ENCODE results near the gene FSHR. TPM values are rescaled to one million over a fixed set of nuclear protein-coding genes. Genes with fewer than 3 reads are reported as not detected.

Gene FSHR
- total RNA-seq, 1 donor from 2014 or later: not detected

GRCh38 chr2:48971801-48972200 lies 182.5 kb downstream of the FSHR start:
- H3K36me3 Mint-ChIP-seq: no peaks in the 10 kb centered on the region
- no peak overlapping the region for H3K27ac Mint-ChIP-seq
- H3K27me3 Mint-ChIP-seq: peaks cover 4% of the 10 kb centered on the region
- no peak overlapping the region for H3K4me3 Mint-ChIP-seq
- no peaks in the 10 kb centered on the region for H3K4me1 Mint-ChIP-seq (ENCODE audit: unreplicated experiment)
- no peak for DNase-seq (ENCODE audit: extremely low spot score, unreplicated experiment)
- no peak for TF ChIP-seq CTCF (conservative IDR thresholded peaks at IDR 0.05)
- H3K9me3 Mint-ChIP-seq: no peaks in the 10 kb centered on the region

- Mint-ChIP-seq H3K4me3 (no peak overlapping the region), H3K9me3 (no peaks in the 10 kb centered on the region), H3K4me1 (ENCODE audit: unreplicated experiment) (no peaks in the 10 kb centered on the region), H3K27me3 (no peaks in the 10 kb centered on the region), H3K36me3 (no peaks in the 10 kb centered on the region), H3K27ac (no peak overlapping the region)
- TF ChIP-seq CTCF (conservative IDR thresholded peaks at IDR 0.05): no peak
- no peak for DNase-seq (ENCODE audit: extremely low spot score, unreplicated experiment)
Observed at GRCh38 chr2:48968011-48968410, 186.3 kb downstream of the FSHR start.

- Mint-ChIP-seq H3K27ac (no peak overlapping the region), H3K27me3 (no peaks in the 10 kb centered on the region), H3K4me3 (no peak overlapping the region), H3K36me3 (no peaks in the 10 kb centered on the region), H3K4me1 (ENCODE audit: unreplicated experiment) (no peaks in the 10 kb centered on the region), H3K9me3 (peaks cover 4% of the 10 kb centered on the region)
- TF ChIP-seq CTCF (conservative IDR thresholded peaks at IDR 0.05): no peak
- no peak for DNase-seq (ENCODE audit: extremely low spot score, unreplicated experiment)
Observed at GRCh38 chr2:48965204-48965603, 189.1 kb downstream of the FSHR start.

GRCh38 chr2:48961009-48961408 lies 193.3 kb downstream of the FSHR start:
- no peak for TF ChIP-seq CTCF (conservative IDR thresholded peaks at IDR 0.05)
- Mint-ChIP-seq H3K4me1 (ENCODE audit: unreplicated experiment) (no peaks in the 10 kb centered on the region), H3K4me3 (no peak overlapping the region), H3K27me3 (peaks cover 3% of the 10 kb centered on the region), H3K9me3 (peaks cover 4% of the 10 kb centered on the region), H3K36me3 (no peaks in the 10 kb centered on the region), H3K27ac (no peak overlapping the region)
- DNase-seq (ENCODE audit: extremely low spot score, unreplicated experiment): no peak

- peaks cover 4% of the 10 kb centered on the region for H3K36me3 Mint-ChIP-seq
Observed at GRCh38 chr2:48954935-48955334, 199.4 kb downstream of the FSHR start.

More at GRCh38 chr2:48954935-48955334, 199.4 kb downstream of the FSHR start:
- Mint-ChIP-seq H3K4me1 (ENCODE audit: unreplicated experiment) (no peaks in the 10 kb centered on the region), H3K4me3 (peak overlapping the region; percentile 20), H3K9me3 (peaks cover 8% of the 10 kb centered on the region), H3K27ac (peak overlapping the region; percentile 95), H3K27me3 (peaks cover 3% of the 10 kb centered on the region)
- DNase-seq (ENCODE audit: extremely low spot score, unreplicated experiment): no peak
- TF ChIP-seq CTCF (conservative IDR thresholded peaks at IDR 0.05): no peak

Measured in type B pancreatic cell (in vitro differentiated cells).